Ascending aorta (tissue), 2 donors: ENCODE data around the gene LRCH1. TPM values are rescaled to one million over a fixed set of nuclear protein-coding genes. Genes with fewer than 3 reads are reported as not detected.

Experiments used
- DNase-seq, 2 donors: peaks; one replicate each; pipeline ENCODE4 v3.0.0-alpha.2; 2019; ENCODE audit warnings: low spot score in 2 of 2
- H3K27ac ChIP-seq, 2 donors: fragments of 200-600 bp; sonication (generic); one replicate each; pipeline ENCODE4 v1.5.1; 2016 to 2017; ENCODE audit warnings: mild to moderate bottlenecking in 1 of 2
- H3K27me3 ChIP-seq: fragments of 200-600 bp; sonication (generic); one replicate; pipeline ENCODE4 v1.5.1; 2017
- H3K36me3 ChIP-seq, 2 donors: fragments of 200-600 bp; sonication (generic); one replicate each; pipeline ENCODE4 v1.5.1; 2016
- H3K4me1 ChIP-seq, 2 donors: fragments of 200-600 bp; sonication (generic); one replicate each; pipeline ENCODE4 v1.5.1; 2016 to 2017; ENCODE audit warnings: mild to moderate bottlenecking in 1 of 2
- H3K4me3 ChIP-seq, 2 donors: fragments of 200-600 bp; sonication (generic); one replicate each; pipeline ENCODE4 v1.5.1; 2016 to 2017; ENCODE audit warnings: mild to moderate bottlenecking in 1 of 2
- H3K9me3 ChIP-seq, 2 donors: fragments of 200-600 bp; sonication (generic); one replicate each; pipeline ENCODE4 v1.5.1; 2016
- CTCF ChIP-seq, 3 experiments: fragments of 200-600 bp in 2 of 3; fragments of 450-650 bp in 1 of 3; sonication (generic) in 2 of 3; IDR thresholded peaks; one replicate each; pipeline ENCODE4 v1.5.1; 2016 to 2019; ENCODE audit warnings: antibody characterized with exemption in 3 of 3, mild to moderate bottlenecking in 1 of 3, moderate library complexity in 1 of 3
- intact Hi-C: fragments of 100-400 bp; cut with DNase I; formaldehyde crosslinking; loops from one replicate; pipeline ENCODE4 v1.15.1; 2023
- total RNA-seq: library from RNA; depleted of rRNA; stranded (reverse); fragments of >200 nt; gene quantifications from one replicate; pipeline ENCODE4 v1.1.0, GENCODE V29; 2016

LRCH1 gene
- total RNA-seq, 1 donor from 2014 or later = 45.4 TPM

- H3K27me3 ChIP-seq = no peaks in the 10 kb centered on the region
- intact Hi-C loops = no loop called here
- H3K36me3 ChIP-seq = peaks cover 17 to 40% of the 10 kb centered on the region in 2 donors
- no peak for TF ChIP-seq CTCF (IDR thresholded peaks at IDR 0.05)
- peak overlapping the region; percentile 63 to 84 for H3K27ac ChIP-seq
- no peak overlapping the region for H3K4me3 ChIP-seq
- H3K4me1 ChIP-seq = peaks cover 0 to 45% of the 10 kb centered on the region in 2 donors
- no peak for DNase-seq
- no peaks in the 10 kb centered on the region for H3K9me3 ChIP-seq
Measured at GRCh38 chr13:46778890-46779289, 225.9 kb downstream of the LRCH1 start.

DNA sequence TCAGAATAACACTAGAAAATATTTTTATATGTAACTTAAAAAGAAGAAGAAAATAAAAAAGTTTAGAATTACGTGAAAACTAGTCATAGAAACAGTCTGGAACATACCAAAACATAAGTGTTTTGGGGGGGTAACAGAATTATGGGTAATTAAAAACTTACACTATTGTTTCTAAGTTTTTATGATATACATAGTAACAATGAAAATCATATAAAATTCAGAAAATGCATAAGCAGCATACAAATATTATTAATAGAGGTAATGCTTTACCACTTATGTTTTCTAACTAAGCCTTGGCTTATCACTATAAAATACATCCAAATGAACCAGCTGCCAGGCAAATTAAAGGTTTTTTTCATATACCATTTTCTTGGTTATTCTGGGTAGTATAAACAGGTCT, 229.1 kb downstream of the LRCH1 start:
- no peak for DNase-seq
- H3K4me3 ChIP-seq = no peak overlapping the region
- no peak for TF ChIP-seq CTCF (IDR thresholded peaks at IDR 0.05)
- intact Hi-C loops = no loop called here
- peaks cover 42 to 63% of the 10 kb centered on the region in 2 donors for H3K36me3 ChIP-seq
- H3K4me1 ChIP-seq = peaks cover 0 to 22% of the 10 kb centered on the region in 2 donors
- H3K9me3 ChIP-seq = no peaks in the 10 kb centered on the region
- H3K27ac ChIP-seq = peak overlapping the region in 1 of 2 donors; percentile 21
- no peaks in the 10 kb centered on the region for H3K27me3 ChIP-seq

GRCh38 chr13:46782691-46783090, 229.7 kb downstream of the LRCH1 start:
- peaks cover 45 to 65% of the 10 kb centered on the region in 2 donors for H3K36me3 ChIP-seq
- peaks cover 0 to 16% of the 10 kb centered on the region in 2 donors for H3K4me1 ChIP-seq
- H3K27me3 ChIP-seq = no peaks in the 10 kb centered on the region
- TF ChIP-seq CTCF (IDR thresholded peaks at IDR 0.05) = no peak
- peak overlapping the region in 1 of 2 donors; percentile 21 for H3K27ac ChIP-seq
- DNase-seq = no peak
- H3K9me3 ChIP-seq = no peaks in the 10 kb centered on the region
- H3K4me3 ChIP-seq = no peak overlapping the region
- intact Hi-C loops = no loop called here

DNA sequence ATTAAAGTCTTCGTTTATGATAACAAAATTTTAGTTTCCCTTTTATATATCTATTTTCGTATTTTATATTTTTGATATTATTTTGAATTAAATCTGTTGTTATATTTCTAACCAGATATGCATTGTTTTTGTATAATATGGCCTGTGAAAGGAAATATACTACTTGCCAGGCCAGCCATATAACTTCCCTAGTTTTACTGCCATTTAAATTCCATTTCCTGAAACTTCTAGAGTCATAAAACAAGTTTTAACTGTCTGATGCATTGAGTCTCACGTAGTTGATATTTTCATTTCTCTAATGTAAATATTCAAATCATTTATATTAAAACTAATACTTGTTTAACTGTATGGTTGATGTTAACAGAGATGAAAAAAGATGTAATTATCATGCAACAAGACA, 230.5 kb downstream of the LRCH1 start:
- Histone ChIP-seq H3K4me1 (peaks cover 0 to 12% of the 10 kb centered on the region in 2 donors), H3K4me3 (no peak overlapping the region), H3K27ac (no peak overlapping the region), H3K27me3 (no peaks in the 10 kb centered on the region), H3K36me3 (peaks cover 49 to 72% of the 10 kb centered on the region in 2 donors), H3K9me3 (no peaks in the 10 kb centered on the region)
- no peak for TF ChIP-seq CTCF (IDR thresholded peaks at IDR 0.05)
- DNase-seq = no peak
- intact Hi-C loops = no loop called here

GRCh38 chr13:46795321-46795720, 242.4 kb downstream of the LRCH1 start:
- intact Hi-C loops = loop anchor here (5.0 to 10.0 kb wide), 3 partner anchors 33 to 289 kb away; partner anchors contain the start of gene LRCH1
- H3K4me3 ChIP-seq = peak overlapping the region in 1 of 2 donors; percentile 86
- peaks cover 7 to 10% of the 10 kb centered on the region in 2 donors for H3K36me3 ChIP-seq
- H3K27ac ChIP-seq = peak overlapping the region; percentile 92
- H3K9me3 ChIP-seq = no peaks in the 10 kb centered on the region
- no peak for TF ChIP-seq CTCF (IDR thresholded peaks at IDR 0.05)
- no peaks in the 10 kb centered on the region for H3K27me3 ChIP-seq
- no peak for DNase-seq
- H3K4me1 ChIP-seq = peaks cover 10 to 32% of the 10 kb centered on the region in 2 donors

DNA sequence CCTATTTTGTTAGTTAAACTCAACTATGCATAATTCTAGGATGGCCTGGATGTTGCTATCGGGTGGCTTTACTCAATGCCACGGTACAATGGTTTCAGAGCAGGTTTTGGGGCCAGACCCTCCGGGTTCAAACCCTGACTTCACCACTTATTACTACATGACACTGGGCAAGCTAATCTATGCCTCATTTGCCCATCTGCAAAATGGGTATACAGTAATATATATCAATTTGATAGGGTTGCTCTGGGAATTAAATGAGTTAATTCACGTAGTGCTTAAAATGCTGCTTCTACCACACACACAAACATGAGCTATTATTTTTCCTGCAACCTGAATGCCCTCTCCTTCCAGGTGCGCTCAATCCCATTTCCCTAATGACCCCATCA, 243.2 kb downstream of the LRCH1 start:
- Histone ChIP-seq H3K9me3 (no peaks in the 10 kb centered on the region), H3K4me1 (peaks cover 10 to 32% of the 10 kb centered on the region in 2 donors), H3K27ac (peak overlapping the region; percentile 92), H3K4me3 (peak overlapping the region; percentile 77 to 86), H3K27me3 (no peaks in the 10 kb centered on the region), H3K36me3 (peaks cover 0 to 2% of the 10 kb centered on the region in 2 donors)
- DNase-seq = no peak
- intact Hi-C loops = loop anchor here (2.0 to 10.0 kb wide), 5 partner anchors 19 to 307 kb away; partner anchors contain the start of gene LRCH1
- TF ChIP-seq CTCF (IDR thresholded peaks at IDR 0.05) = no peak
